Activated CD8-positive, alpha-beta T cell treated with anti-CD3 and anti-CD28 coated beads for 36 hours (primary cell): ENCODE data around the gene LBX1. TPM values are rescaled to one million over a fixed set of nuclear protein-coding genes. Genes with fewer than 3 reads are reported as not detected.

Experiments
- ATAC-seq: fragments of 200-7000 bp; cut with Tn5 transposase; one replicate; pipeline ENCODE4 v1.10.0; 2021; ENCODE audit warnings: mild to moderate bottlenecking, moderate library complexity
- CTCF ChIA-PET: fragments of 350-600 bp; sonication (Branson Sonifier 250); formaldehyde crosslinking; loops from one replicate; lab custom pipeline; 2021; ENCODE audit warnings: antibody characterized with exemption; lab: Charles Lee
- POLR2A ChIA-PET: fragments of 350-600 bp; sonication (Branson Sonifier 250); formaldehyde crosslinking; loops from one replicate; lab custom pipeline; 2021; ENCODE audit warnings: antibody characterized with exemption; lab: Charles Lee
- DNase-seq: peaks from one replicate; pipeline ENCODE4 v3.0.0-alpha.2; 2020
- H3K27ac Mint-ChIP-seq: one replicate; pipeline ENCODE4 v1.8.0; 2021; ENCODE audit warnings: mild to moderate bottlenecking, mixed read lengths
- H3K27me3 Mint-ChIP-seq: one replicate; pipeline ENCODE4 v1.8.0; 2021; ENCODE audit warnings: mixed read lengths
- H3K36me3 Mint-ChIP-seq: one replicate; pipeline ENCODE4 v1.8.0; 2021; ENCODE audit warnings: low read depth, mixed read lengths
- H3K4me1 Mint-ChIP-seq: one replicate; pipeline ENCODE4 v1.8.0; 2021; ENCODE audit warnings: low read depth, mixed read lengths
- H3K4me3 Mint-ChIP-seq: one replicate; pipeline ENCODE4 v1.8.0; 2021; ENCODE audit warnings: mild to moderate bottlenecking, moderate library complexity, mixed read lengths
- H3K9me3 Mint-ChIP-seq: one replicate; pipeline ENCODE4 v1.8.0; 2021; ENCODE audit warnings: mixed read lengths
- CTCF ChIP-seq: fragments of 200-600 bp; IDR thresholded peaks from one replicate; pipeline ENCODE4 v1.8.0; 2022; ENCODE audit warnings: antibody characterized with exemption, mild to moderate bottlenecking
- intact Hi-C: fragments of 100-400 bp; cut with micrococcal nuclease; formaldehyde crosslinking; loops from one replicate; pipeline ENCODE4 v1.10.0; 2022
- total RNA-seq, 2 experiments: library from RNA; stranded (reverse); gene quantifications; one replicate each; pipeline ENCODE4 v1.2.3, GENCODE V29; 2021

Gene LBX1
- total RNA-seq, 2 experiments from 2014 or later = not detected

GRCh38 chr10:101182936-101183335 lies 46.3 kb downstream of the LBX1 start:
- Mint-ChIP-seq H3K36me3 (no peaks in the 10 kb centered on the region), H3K4me3 (no peak overlapping the region), H3K9me3 (no peaks in the 10 kb centered on the region), H3K4me1 (no peaks in the 10 kb centered on the region), H3K27me3 (peaks cover 10% of the 10 kb centered on the region), H3K27ac (no peak overlapping the region)
- ChIA-PET POLR2A (no interaction called here), CTCF (interaction anchor here (1.2 kb wide), 1 partner anchor 86 kb away, joined by 3 read pairs; no protein-coding TSS in a partner anchor)
- intact Hi-C loops = no loop called here
- ATAC-seq (no peak), DNase-seq (no peak)
- TF ChIP-seq CTCF = no peak

Other genes with a start within 250 kb of the LBX1 start
- gene MRPL43, start 242.0 kb downstream of the LBX1 start, total RNA-seq = 10 to 100 TPM; 46.0 to 50.9 TPM
- 10 to 100 TPM; 18.0 to 19.0 TPM for gene TWNK, start 241.9 kb downstream of the LBX1 start, total RNA-seq
- gene LZTS2, start 229.7 kb downstream of the LBX1 start, total RNA-seq = 10 to 100 TPM; 14.5 to 15.5 TPM
- under 1 TPM; 0.25 to 0.65 TPM for gene PDZD7, start 198.3 kb downstream of the LBX1 start, total RNA-seq
- gene SFXN3, start 198.2 kb downstream of the LBX1 start, total RNA-seq = 10 to 100 TPM; 28.8 to 29.6 TPM
- under 1 TPM; 0.72 to 0.90 TPM for gene KAZALD1, start 167.5 kb downstream of the LBX1 start, total RNA-seq
- gene TLX1, start 98.2 kb downstream of the LBX1 start, total RNA-seq = not detected
- gene BTRC, start 124.7 kb upstream of the LBX1 start, total RNA-seq = 10 to 100 TPM; 11.6 to 14.6 TPM